Peyer's patch (tissue), 4 donors: ENCODE measurements around the gene MAPK8IP2.

Experiments
- CTCF ChIP-seq, 6 experiments: fragments of 450-650 bp in 4 of 6; fragments of 200-600 bp in 2 of 6; sonication (generic) in 1 of 6; IDR thresholded peaks; one replicate each; pipeline ENCODE4 v1.5.1; 2017 to 2019; ENCODE audit warnings: antibody characterized with exemption in 6 of 6, mild to moderate bottlenecking in 3 of 6, moderate library complexity in 1 of 6
- POLR2A ChIP-seq, 2 donors: fragments of 450-650 bp; IDR thresholded peaks; one replicate each; pipeline ENCODE4 v1.5.1; 2017; ENCODE audit warnings: antibody characterized with exemption in 2 of 2, mild to moderate bottlenecking in 2 of 2, moderate library complexity in 2 of 2

- TF ChIP-seq CTCF (IDR thresholded peaks at IDR 0.05): no peak
- TF ChIP-seq POLR2A (IDR thresholded peaks at IDR 0.05): no peak
These were observed 25.1 kb downstream of the MAPK8IP2 start for GRCh38 chr22:50625568-50626313.
